ENCODE data around the gene FOXN4. TPM values are rescaled to one million over a fixed set of nuclear protein-coding genes. Genes with fewer than 3 reads are reported as not detected.

The FOXN4 gene
- total RNA-seq, 4 donors from 2014 or later, result not detected

GRCh38 chr12:109287811-109288469 lies 21.1 kb downstream of the FOXN4 start:
- Histone ChIP-seq H3K4me3 (no peak overlapping the region), H3K36me3 (no peaks in the 10 kb centered on the region), H3K27me3 (peaks cover 15% of the 10 kb centered on the region), H3K27ac (no peak overlapping the region), H3K9me3 (no peaks in the 10 kb centered on the region), H3K4me1 (peaks cover 11% of the 10 kb centered on the region)
- no peak for DNase-seq (ENCODE audit: low spot score in 2 of 2)
- WGBS, result 89% methylated on average over 8 of the region's 16 CpGs
- TF ChIP-seq EP300 (IDR thresholded peaks at IDR 0.05), result no peak
- no peak for TF ChIP-seq POLR2AphosphoS5 (IDR thresholded peaks at IDR 0.05)
- TF ChIP-seq CTCF (IDR thresholded peaks at IDR 0.05), result no peak
- no peak for TF ChIP-seq POLR2A (IDR thresholded peaks at IDR 0.05)

- H3K4me3 ChIP-seq, result no peak overlapping the region
- 76% methylated on average over 6 of the region's 7 CpGs for WGBS
- TF ChIP-seq POLR2A (IDR thresholded peaks at IDR 0.05) (no peak), POLR2AphosphoS5 (IDR thresholded peaks at IDR 0.05) (no peak), CTCF (IDR thresholded peaks at IDR 0.05) (no peak), EP300 (IDR thresholded peaks at IDR 0.05) (no peak)
These were observed 21.9 kb downstream of the FOXN4 start for GRCh38 chr12:109287181-109287580.

DNA sequence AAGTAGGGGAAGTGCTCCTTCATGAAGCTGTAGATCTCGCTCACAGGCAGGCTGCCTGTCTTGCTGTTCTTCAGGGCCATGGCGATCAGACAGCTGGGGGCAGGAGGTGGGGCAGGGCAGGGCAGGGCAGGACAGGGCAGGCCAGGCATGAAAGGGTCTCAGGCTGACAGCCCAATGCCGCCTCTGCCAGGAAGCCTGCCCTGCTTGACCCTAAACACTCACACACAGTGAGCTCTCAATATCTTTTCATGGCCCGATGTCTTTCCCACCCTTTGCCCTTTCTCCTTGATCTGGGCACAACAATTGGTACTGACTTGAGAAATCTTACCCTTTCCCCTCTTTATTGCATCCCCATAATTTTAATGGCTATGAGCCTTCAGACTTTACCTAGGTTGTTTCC lies 22.4 kb downstream of the FOXN4 start:
- WGBS, result 89% methylated on average over 4 of the region's 4 CpGs
- peaks cover 8% of the 10 kb centered on the region for H3K4me1 ChIP-seq
- TF ChIP-seq CTCF (IDR thresholded peaks at IDR 0.05) (no peak), POLR2A (IDR thresholded peaks at IDR 0.05) (no peak), POLR2AphosphoS5 (IDR thresholded peaks at IDR 0.05) (no peak), EP300 (IDR thresholded peaks at IDR 0.05) (no peak)

More at GRCh38 chr12:109287181-109287580, 21.9 kb downstream of the FOXN4 start:
- no peak for DNase-seq (ENCODE audit: low spot score in 2 of 2)
- H3K4me1 ChIP-seq, result peaks cover 11% of the 10 kb centered on the region
- no peaks in the 10 kb centered on the region for H3K36me3 ChIP-seq
- peaks cover 15% of the 10 kb centered on the region for H3K27me3 ChIP-seq
- H3K27ac ChIP-seq, result no peak overlapping the region
- no peaks in the 10 kb centered on the region for H3K9me3 ChIP-seq

GRCh38 chr12:109286252-109286651 lies 22.8 kb downstream of the FOXN4 start:
- H3K4me1 ChIP-seq, result peaks cover 4% of the 10 kb centered on the region
- peaks cover 6% of the 10 kb centered on the region for H3K27me3 ChIP-seq
- no peak for DNase-seq (ENCODE audit: low spot score in 2 of 2)
- no peak overlapping the region for H3K27ac ChIP-seq
- H3K4me3 ChIP-seq, result no peak overlapping the region
- H3K9me3 ChIP-seq, result no peaks in the 10 kb centered on the region
- no peaks in the 10 kb centered on the region for H3K36me3 ChIP-seq
- TF ChIP-seq EP300 (IDR thresholded peaks at IDR 0.05) (no peak), POLR2A (IDR thresholded peaks at IDR 0.05) (no peak), CTCF (IDR thresholded peaks at IDR 0.05) (no peak), POLR2AphosphoS5 (IDR thresholded peaks at IDR 0.05) (no peak)

More for the DNA sequence above, 22.4 kb downstream of the FOXN4 start:
- peaks cover 10% of the 10 kb centered on the region for H3K27me3 ChIP-seq
- H3K9me3 ChIP-seq, result no peaks in the 10 kb centered on the region
- no peak overlapping the region for H3K27ac ChIP-seq
- H3K4me3 ChIP-seq, result no peak overlapping the region
- no peak for DNase-seq (ENCODE audit: low spot score in 2 of 2)
- H3K36me3 ChIP-seq, result no peaks in the 10 kb centered on the region

DNA sequence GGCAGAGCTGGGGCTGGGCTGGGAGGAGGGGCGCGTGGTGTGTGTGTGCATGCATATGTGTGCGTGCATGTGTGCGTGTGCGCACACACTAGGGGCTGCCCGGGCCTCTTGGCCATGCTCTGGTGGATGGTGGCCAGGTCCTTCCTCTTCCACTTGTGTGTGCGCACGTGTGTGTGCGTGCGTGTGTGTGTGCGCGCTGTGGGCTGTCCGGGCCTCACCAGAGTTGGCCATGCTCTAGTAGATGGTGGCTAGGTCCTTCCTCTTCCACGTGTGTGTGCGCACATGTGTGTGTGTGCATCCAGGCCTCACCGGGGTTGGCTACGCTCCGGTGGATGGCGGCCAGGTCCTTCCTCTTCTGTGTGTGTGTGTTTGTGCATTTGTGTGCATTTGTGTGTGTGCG lies 24.7 kb downstream of the FOXN4 start:
- TF ChIP-seq POLR2AphosphoS5 (IDR thresholded peaks at IDR 0.05), result no peak
- Histone ChIP-seq H3K9me3 (no peaks in the 10 kb centered on the region), H3K27ac (no peak overlapping the region), H3K4me3 (no peak overlapping the region), H3K27me3 (peaks cover 5% of the 10 kb centered on the region), H3K36me3 (no peaks in the 10 kb centered on the region), H3K4me1 (no peaks in the 10 kb centered on the region)
- WGBS, result 88% methylated on average over 15 of the region's 20 CpGs
- DNase-seq (ENCODE audit: low spot score in 2 of 2), result no peak

DNA sequence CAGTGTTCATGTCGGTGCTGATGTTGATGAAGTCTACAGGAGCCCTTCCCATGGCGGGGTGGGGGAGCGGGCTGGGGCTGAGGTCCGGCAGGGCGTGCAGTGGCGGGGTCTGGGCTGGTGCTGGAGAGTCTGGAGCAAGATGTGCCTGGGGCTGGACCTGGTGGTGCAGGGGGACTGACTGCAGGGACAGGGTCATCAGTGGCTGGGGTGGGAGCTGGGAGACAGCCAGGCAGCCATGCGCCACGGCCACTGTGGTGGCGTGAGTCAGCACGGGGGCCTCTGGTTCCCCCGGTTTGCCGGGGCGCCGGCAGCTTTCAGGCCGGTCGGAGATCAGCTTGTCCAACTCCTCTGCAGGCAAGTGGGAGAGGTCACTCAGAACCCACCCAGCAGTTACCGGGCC lies 27.6 kb downstream of the FOXN4 start:
- Histone ChIP-seq H3K4me1 (peaks cover 8% of the 10 kb centered on the region), H3K27ac (no peak overlapping the region), H3K4me3 (no peak overlapping the region), H3K9me3 (no peaks in the 10 kb centered on the region), H3K36me3 (no peaks in the 10 kb centered on the region), H3K27me3 (no peaks in the 10 kb centered on the region)
- TF ChIP-seq EP300 (IDR thresholded peaks at IDR 0.05) (no peak), POLR2AphosphoS5 (IDR thresholded peaks at IDR 0.05) (no peak), POLR2A (IDR thresholded peaks at IDR 0.05) (no peak), CTCF (IDR thresholded peaks at IDR 0.05) (no peak)
- no peak for DNase-seq (ENCODE audit: low spot score in 2 of 2)
- WGBS, result 73% methylated on average over 8 of the region's 17 CpGs

Data from suprapubic skin (tissue), 4 donors.